PFSK-1 (cell line): ENCODE results near the gene GPR137B.

Source experiments
- FOXP2 ChIP-seq: optimal IDR thresholded peaks from 2 replicates; pipeline ENCODE3; 2011; ENCODE audit warnings: borderline replicate concordance, control low read depth, inconsistent platforms; ENCODE audit not compliant: insufficient read depth; ENCODE audit errors: extremely low read length, extremely low read depth
- POLR2AphosphoS5 ChIP-seq: IDR thresholded peaks from 2 replicates; pipeline ENCODE4 v1.6.1; 2012; ENCODE audit warnings: low read depth, mild to moderate bottlenecking, control low read depth, low read length, moderate library complexity
- SIN3A ChIP-seq: IDR thresholded peaks from 2 replicates; pipeline ENCODE4 v1.6.1; 2012; ENCODE audit warnings: mild to moderate bottlenecking, low read length, moderate library complexity, borderline replicate concordance; ENCODE audit not compliant: insufficient read depth
- TAF1 ChIP-seq: IDR thresholded peaks from 2 replicates; pipeline ENCODE4 v1.6.1; 2012; ENCODE audit warnings: low read length, control low read depth, borderline replicate concordance; ENCODE audit not compliant: insufficient read depth
- TF ChIP-seq, protein P1 (sequence below), 2 experiments: IDR thresholded peaks; 2 replicates each; pipeline versions ENCODE4 v1.6.1 to v1.8.0; 2011 to 2012; ENCODE audit warnings: low read depth in 2 of 2, low read length in 2 of 2, control low read depth in 1 of 2, inconsistent platforms in 1 of 2, mild to moderate bottlenecking in 1 of 2, moderate library complexity in 1 of 2; ENCODE audit not compliant: insufficient read depth in 1 of 2

The GPR137B gene

DNA sequence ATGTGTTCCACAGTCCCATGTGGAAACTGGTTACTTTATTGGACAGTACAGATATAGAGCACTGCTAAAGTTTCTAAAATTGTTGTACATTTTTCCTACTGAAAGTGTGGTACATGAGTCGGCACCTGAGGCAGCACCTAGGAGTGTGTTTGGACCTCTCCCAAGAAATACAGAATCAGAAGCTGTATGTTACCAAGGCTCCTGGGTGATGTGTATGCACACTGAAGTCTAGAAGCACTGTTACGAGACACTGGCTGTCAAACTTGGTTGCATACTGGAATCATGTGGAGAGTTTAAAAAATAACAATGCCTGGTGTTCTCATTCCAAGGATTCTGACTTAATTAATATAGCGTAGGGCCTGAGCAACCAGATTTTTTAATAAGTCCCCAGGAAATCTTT lies 92.8 kb downstream of the GPR137B start:
- TF ChIP-seq TAF1 (no peak), SIN3A (no peak), POLR2AphosphoS5 (no peak), FOXP2 (no peak)
- TF ChIP-seq, protein P1, sequence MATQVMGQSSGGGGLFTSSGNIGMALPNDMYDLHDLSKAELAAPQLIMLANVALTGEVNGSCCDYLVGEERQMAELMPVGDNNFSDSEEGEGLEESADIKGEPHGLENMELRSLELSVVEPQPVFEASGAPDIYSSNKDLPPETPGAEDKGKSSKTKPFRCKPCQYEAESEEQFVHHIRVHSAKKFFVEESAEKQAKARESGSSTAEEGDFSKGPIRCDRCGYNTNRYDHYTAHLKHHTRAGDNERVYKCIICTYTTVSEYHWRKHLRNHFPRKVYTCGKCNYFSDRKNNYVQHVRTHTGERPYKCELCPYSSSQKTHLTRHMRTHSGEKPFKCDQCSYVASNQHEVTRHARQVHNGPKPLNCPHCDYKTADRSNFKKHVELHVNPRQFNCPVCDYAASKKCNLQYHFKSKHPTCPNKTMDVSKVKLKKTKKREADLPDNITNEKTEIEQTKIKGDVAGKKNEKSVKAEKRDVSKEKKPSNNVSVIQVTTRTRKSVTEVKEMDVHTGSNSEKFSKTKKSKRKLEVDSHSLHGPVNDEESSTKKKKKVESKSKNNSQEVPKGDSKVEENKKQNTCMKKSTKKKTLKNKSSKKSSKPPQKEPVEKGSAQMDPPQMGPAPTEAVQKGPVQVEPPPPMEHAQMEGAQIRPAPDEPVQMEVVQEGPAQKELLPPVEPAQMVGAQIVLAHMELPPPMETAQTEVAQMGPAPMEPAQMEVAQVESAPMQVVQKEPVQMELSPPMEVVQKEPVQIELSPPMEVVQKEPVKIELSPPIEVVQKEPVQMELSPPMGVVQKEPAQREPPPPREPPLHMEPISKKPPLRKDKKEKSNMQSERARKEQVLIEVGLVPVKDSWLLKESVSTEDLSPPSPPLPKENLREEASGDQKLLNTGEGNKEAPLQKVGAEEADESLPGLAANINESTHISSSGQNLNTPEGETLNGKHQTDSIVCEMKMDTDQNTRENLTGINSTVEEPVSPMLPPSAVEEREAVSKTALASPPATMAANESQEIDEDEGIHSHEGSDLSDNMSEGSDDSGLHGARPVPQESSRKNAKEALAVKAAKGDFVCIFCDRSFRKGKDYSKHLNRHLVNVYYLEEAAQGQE (IDR thresholded peaks at IDR 0.05; ENCODE audit: insufficient read depth in 1 of 2, low read depth in 2 of 2, low read length in 2 of 2) = no peak

DNA sequence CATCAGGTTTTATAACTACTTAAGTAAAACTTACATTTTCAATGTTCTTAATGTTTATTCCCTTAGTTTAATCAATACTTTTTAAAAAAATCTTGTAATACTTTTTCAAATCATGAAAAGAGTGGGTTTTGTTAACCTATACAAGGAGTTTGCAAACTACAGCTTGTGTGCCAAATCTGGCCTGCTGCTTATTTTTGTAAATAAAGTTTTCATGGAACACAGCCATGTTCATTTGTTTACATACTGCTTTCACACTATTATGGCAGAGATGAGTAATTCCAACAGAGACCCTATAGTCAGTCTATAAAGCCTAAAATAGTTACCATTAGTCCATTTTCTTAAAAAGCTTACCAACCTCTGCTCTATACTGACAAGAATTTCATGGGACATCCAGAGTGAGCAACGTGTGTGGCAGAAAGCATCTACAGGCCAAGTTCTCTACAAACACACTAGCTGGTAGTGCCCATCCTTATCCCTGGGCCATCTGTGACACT lies 96.8 kb downstream of the GPR137B start:
- TF ChIP-seq SIN3A (no peak), POLR2AphosphoS5 (no peak), FOXP2 (no peak), TAF1 (no peak)
- TF ChIP-seq, protein P1 (IDR thresholded peaks at IDR 0.05; ENCODE audit: insufficient read depth in 1 of 2, low read depth in 2 of 2, low read length in 2 of 2) = no peak

DNA sequence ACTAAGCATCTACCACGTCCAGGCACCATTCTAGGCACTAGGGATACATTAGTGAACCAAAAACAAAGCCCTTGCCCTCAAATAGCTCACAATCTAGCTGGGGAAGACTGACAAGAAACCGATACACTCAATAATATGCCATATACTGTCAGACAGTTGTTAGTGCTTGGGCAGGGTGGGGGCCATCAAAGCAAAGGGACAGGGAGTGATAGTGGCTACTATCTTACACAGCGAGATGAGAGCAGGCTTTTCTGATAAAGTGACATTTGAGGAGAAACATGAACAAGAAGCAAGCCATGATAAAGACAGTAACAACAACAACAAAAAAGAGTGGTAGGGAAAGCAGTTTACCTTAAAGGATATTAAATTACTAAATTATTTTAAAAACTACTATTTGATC lies 98.3 kb downstream of the GPR137B start:
- no peak for TF ChIP-seq FOXP2

DNA sequence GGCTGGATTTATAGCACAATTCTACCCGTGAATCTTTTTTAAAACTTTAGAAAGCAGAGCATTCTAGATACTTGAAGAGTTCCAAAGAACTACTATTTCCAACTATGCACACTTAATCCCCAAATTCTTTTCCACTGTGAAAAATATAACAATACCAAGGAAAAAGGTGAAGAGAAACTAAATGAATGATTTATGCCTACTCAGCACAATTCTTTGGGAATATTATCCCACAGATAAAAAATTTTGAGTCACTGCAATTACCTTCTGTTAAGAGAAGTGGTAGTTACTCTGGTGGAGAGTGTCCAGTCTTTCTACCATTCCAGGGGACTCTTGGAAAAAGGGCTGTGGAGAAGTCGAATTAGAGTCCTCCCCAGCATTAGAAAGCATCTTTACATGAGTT lies 100.2 kb downstream of the GPR137B start:
- TF ChIP-seq TAF1 (no peak), SIN3A (no peak), FOXP2 (no peak), POLR2AphosphoS5 (no peak)
- TF ChIP-seq, protein P1 (IDR thresholded peaks at IDR 0.05; ENCODE audit: insufficient read depth in 1 of 2, low read depth in 2 of 2, low read length in 2 of 2) = no peak

DNA sequence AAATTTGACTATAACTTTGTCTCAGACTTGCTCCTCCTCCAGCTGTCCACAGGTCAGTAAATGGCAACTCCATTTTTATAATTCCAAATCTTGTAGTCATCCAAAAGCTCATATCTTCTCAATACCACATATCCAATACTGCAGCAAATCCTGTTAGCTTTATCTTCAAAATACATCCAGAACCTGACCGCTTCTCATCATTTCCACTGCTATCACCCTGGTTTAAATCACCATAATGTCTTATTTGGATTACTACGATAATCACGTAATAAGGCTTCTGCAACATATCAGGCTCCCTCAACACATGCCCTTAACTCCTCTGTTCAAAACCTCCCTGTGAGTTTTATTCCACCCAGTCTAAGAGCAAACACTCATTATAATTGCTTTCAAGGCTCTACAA lies 104.9 kb downstream of the GPR137B start:
- no peak for TF ChIP-seq TAF1
- TF ChIP-seq POLR2AphosphoS5 = no peak
- TF ChIP-seq, protein P1 (IDR thresholded peaks at IDR 0.05; ENCODE audit: insufficient read depth in 1 of 2, low read depth in 2 of 2, low read length in 2 of 2) = no peak
- TF ChIP-seq FOXP2 = no peak
- TF ChIP-seq SIN3A = no peak
